H9 (cell line): ENCODE results near the gene KRT9. TPM values are rescaled to one million over a fixed set of nuclear protein-coding genes. Genes with fewer than 3 reads are reported as not detected.
A peak's percentile ranks its signal among the peaks of the same experiment; 100 is the strongest.

Experiments used
- DNase-seq: peaks from one replicate; pipeline ENCODE4 v3.0.0-alpha.2; 2017
- H2AFZ ChIP-seq: one replicate; pipeline ENCODE4 v1.6.1; 2013; ENCODE audit warnings: mild to moderate bottlenecking, low read length, control low read depth, moderate library complexity
- H2AK5ac ChIP-seq: 2 replicates; pipeline ENCODE4 v1.6.1; 2013; ENCODE audit warnings: low read length, control low read depth, mixed read lengths; ENCODE audit not compliant: insufficient read length
- H2BK120ac ChIP-seq: one replicate; pipeline ENCODE4 v1.6.1; 2013; ENCODE audit warnings: low read depth, mild to moderate bottlenecking, low read length, control low read depth, inconsistent platforms; ENCODE audit not compliant: poor library complexity, severe bottlenecking
- H2BK12ac ChIP-seq: 2 replicates; pipeline ENCODE4 v1.6.1; 2013; ENCODE audit warnings: low read length, control low read depth, mixed read lengths, low read depth; ENCODE audit not compliant: insufficient read length
- H2BK15ac ChIP-seq: 2 replicates; pipeline ENCODE4 v1.6.1; 2013; ENCODE audit warnings: low read depth, low read length, control low read depth
- H2BK20ac ChIP-seq: one replicate; pipeline ENCODE4 v1.6.1; 2013; ENCODE audit warnings: low read depth, mild to moderate bottlenecking, low read length, control low read depth, inconsistent platforms; ENCODE audit not compliant: poor library complexity, severe bottlenecking
- H2BK5ac ChIP-seq: 2 replicates; pipeline ENCODE4 v1.6.1; 2013; ENCODE audit warnings: low read length, control low read depth, mixed read lengths; ENCODE audit not compliant: insufficient read length
- H3K14ac ChIP-seq: 2 replicates; pipeline ENCODE4 v1.6.1; 2013; ENCODE audit warnings: low read length, control low read depth; ENCODE audit not compliant: insufficient read depth
- H3K18ac ChIP-seq: 2 replicates; pipeline ENCODE4 v1.6.1; 2013; ENCODE audit warnings: low read depth, mild to moderate bottlenecking, mixed read lengths, low read length, control low read depth; ENCODE audit not compliant: insufficient read length
- H3K23ac ChIP-seq: 2 replicates; pipeline ENCODE4 v1.6.1; 2013; ENCODE audit warnings: low read length, control low read depth, mixed read lengths, low read depth; ENCODE audit not compliant: insufficient read length
- H3K23me2 ChIP-seq: 2 replicates; pipeline ENCODE4 v1.6.1; 2013; ENCODE audit warnings: low read depth, mild to moderate bottlenecking, mixed read lengths, low read length, control low read depth; ENCODE audit not compliant: insufficient read length, poor library complexity, severe bottlenecking
- H3K27ac ChIP-seq: 2 replicates; pipeline ENCODE4 v1.5.1; 2013; ENCODE audit warnings: low read length, control low read depth, mixed read lengths, low read depth; ENCODE audit not compliant: insufficient read length
- H3K27me3 ChIP-seq: 2 replicates; pipeline ENCODE4 v1.6.1; 2013; ENCODE audit warnings: low read length, control low read depth, inconsistent platforms; ENCODE audit not compliant: insufficient read depth
- H3K4ac ChIP-seq: 2 replicates; pipeline ENCODE4 v1.6.1; 2013; ENCODE audit warnings: low read depth, mild to moderate bottlenecking, control low read depth, inconsistent platforms, low read length, moderate library complexity
- H3K4me1 ChIP-seq: 2 replicates; pipeline ENCODE4 v1.6.1; 2013; ENCODE audit warnings: low read length, control low read depth, inconsistent platforms; ENCODE audit not compliant: insufficient read depth
- H3K4me2 ChIP-seq: 2 replicates; pipeline ENCODE4 v1.6.1; 2013; ENCODE audit warnings: low read length, control low read depth, mixed read lengths; ENCODE audit not compliant: insufficient read length, insufficient read depth
- H3K56ac ChIP-seq: 2 replicates; pipeline ENCODE4 v1.6.1; 2013; ENCODE audit warnings: low read depth, mild to moderate bottlenecking, mixed read lengths, low read length, control low read depth; ENCODE audit not compliant: insufficient read length
- H3K79me1 ChIP-seq: 2 replicates; pipeline ENCODE4 v1.6.1; 2013; ENCODE audit warnings: low read depth, mild to moderate bottlenecking, moderate library complexity, low read length, control low read depth, inconsistent platforms; ENCODE audit not compliant: insufficient read depth, poor library complexity, severe bottlenecking
- H3K79me2 ChIP-seq: 2 replicates; pipeline ENCODE4 v1.6.1; 2013; ENCODE audit warnings: low read length, control low read depth, inconsistent platforms; ENCODE audit not compliant: insufficient read depth
- H3K9ac ChIP-seq: 2 replicates; pipeline ENCODE4 v1.6.1; 2013; ENCODE audit warnings: low read length, control low read depth, mixed read lengths; ENCODE audit not compliant: insufficient read length; ENCODE audit errors: extremely low read depth
- H3K9me3 ChIP-seq: one replicate; pipeline ENCODE4 v1.6.1; 2013; ENCODE audit warnings: low read depth, low read length, inconsistent platforms; ENCODE audit not compliant: control insufficient read depth
- H3T11ph ChIP-seq: one replicate; pipeline ENCODE4 v1.6.1; 2013; ENCODE audit warnings: mild to moderate bottlenecking, low read length, control low read depth, inconsistent platforms
- H4K20me1 ChIP-seq: one replicate; pipeline ENCODE4 v1.6.1; 2013; ENCODE audit not compliant: control insufficient read depth, insufficient read length, insufficient read depth
- H4K5ac ChIP-seq: 2 replicates; pipeline ENCODE4 v1.6.1; 2013; ENCODE audit warnings: low read depth, mild to moderate bottlenecking, mixed read lengths, low read length, control low read depth; ENCODE audit not compliant: insufficient read length
- H4K8ac ChIP-seq: replicated peaks from 2 replicates; pipeline ENCODE4 v1.6.1; 2013; ENCODE audit warnings: low read length, control low read depth, mixed read lengths, low read depth; ENCODE audit not compliant: insufficient read length
- H4K91ac ChIP-seq: 2 replicates; pipeline ENCODE4 v1.6.1; 2013; ENCODE audit warnings: low read depth, mild to moderate bottlenecking, moderate library complexity, mixed read lengths, low read length, control low read depth; ENCODE audit not compliant: insufficient read length
- H3K27ac Mint-ChIP-seq, 3 experiments: 2 replicates in 2 of 3; 3 replicates in 1 of 3; pipeline ENCODE4 v1.8.0; 2020 to 2021; ENCODE audit warnings: mixed read lengths in 3 of 3, mild to moderate bottlenecking in 1 of 3, moderate library complexity in 1 of 3
- H3K27me3 Mint-ChIP-seq: 2 replicates; pipeline ENCODE4 v1.8.0; 2021; ENCODE audit warnings: low read depth, mild to moderate bottlenecking, moderate library complexity, mixed read lengths
- H3K36me3 Mint-ChIP-seq, 3 experiments: 2 replicates in 2 of 3; 3 replicates in 1 of 3; pipeline ENCODE4 v1.8.0; 2020 to 2021; ENCODE audit warnings: low read depth in 3 of 3, mixed read lengths in 3 of 3; ENCODE audit not compliant: insufficient read depth in 1 of 3
- H3K4me1 Mint-ChIP-seq, 2 experiments: 2 replicates each; pipeline ENCODE4 v1.8.0; 2020; ENCODE audit warnings: mixed read lengths in 2 of 2
- H3K4me3 Mint-ChIP-seq, 2 experiments: 2 replicates in 1 of 2; 3 replicates in 1 of 2; pipeline ENCODE4 v1.8.0; 2020 to 2021; ENCODE audit warnings: mild to moderate bottlenecking in 2 of 2, mixed read lengths in 2 of 2, moderate library complexity in 1 of 2
- H3K9me3 Mint-ChIP-seq, 2 experiments: 2 replicates in 1 of 2; 3 replicates in 1 of 2; pipeline ENCODE4 v1.8.0; 2020; ENCODE audit warnings: mild to moderate bottlenecking in 2 of 2, mixed read lengths in 2 of 2, moderate library complexity in 1 of 2
- CTCF ChIP-seq: fragments of 200-600 bp; sonication (generic); conservative IDR thresholded peaks from 3 replicates; pipeline ENCODE4 v1.8.0; 2021; ENCODE audit warnings: antibody characterized with exemption, mild to moderate bottlenecking
- WGBS: extraction: QIAGEN DNeasy Blood & Tissue Kit; methylation state at CpG from one replicate; pipeline ENCODE4 v1.1.7; 2013; ENCODE audit warnings: missing lambda C conversion rate, low lambda C conversion rate, mixed read lengths; ENCODE audit not compliant: insufficient read length; ENCODE audit errors: extremely low coverage; 5-methylcytosine and 5-hydroxymethylcytosine counted together
- total RNA-seq: library from RNA; stranded (reverse); gene quantifications from 2 replicates; pipeline ENCODE4 v1.2.1, GENCODE V29; 2021

Gene KRT9
- total RNA-seq, 1 experiment from 2014 or later = not detected

- Histone ChIP-seq H2BK20ac (no peak overlapping the region), H4K8ac (no peak overlapping the region), H3K79me1 (no peaks in the 10 kb centered on the region), H3T11ph (no peak overlapping the region), H2BK5ac (no peak overlapping the region), H3K79me2 (no peaks in the 10 kb centered on the region), H2AFZ (no peak overlapping the region), H2AK5ac (no peak overlapping the region), H3K4me1 (peaks cover 2% of the 10 kb centered on the region; the same call in 1 of the 2 replicates), H3K9ac (no peak overlapping the region), H4K20me1 (no peaks in the 10 kb centered on the region), H2BK12ac (no peak overlapping the region), H4K91ac (no peak overlapping the region), H3K56ac (no peak overlapping the region), H3K4ac (no peak overlapping the region), H2BK120ac (no peak overlapping the region), H3K27ac (no peak overlapping the region), H4K5ac (no peak overlapping the region), H3K23me2 (no peaks in the 10 kb centered on the region), H3K14ac (no peak overlapping the region; the same call in 1 of the 2 replicates), H3K9me3 (no peaks in the 10 kb centered on the region), H2BK15ac (no peak overlapping the region), H3K4me2 (no peak overlapping the region), H3K23ac (no peak overlapping the region), H3K27me3 (no peaks in the 10 kb centered on the region), H3K18ac (no peak overlapping the region)
- TF ChIP-seq CTCF = no peak
- Mint-ChIP-seq H3K4me1 (peaks cover 49 to 62% of the 10 kb centered on the region in 2 experiments), H3K27me3 (peaks cover 12% of the 10 kb centered on the region), H3K9me3 (no peaks in the 10 kb centered on the region; a peak in 1 of 5 replicates), H3K36me3 (no peaks in the 10 kb centered on the region), H3K27ac (peak overlapping the region in 1 of 3 experiments; percentile 55; a peak in 1 of 7 replicates), H3K4me3 (no peak overlapping the region)
- DNase-seq = no peak
- no CpG with 5 or more reads among the region's 9 CpGs for WGBS
Measured at GRCh38 chr17:41537990-41538389, 33.9 kb downstream of the KRT9 start.
